CD1c-positive myeloid dendritic cell (primary cell): Measurements from ENCODE around the gene PRXL2B.
"Not testable (repeated sequence)": the region's sequence is repeated elsewhere in the genome, so short reads cannot be mapped to it uniquely, and the experiment has no call there.

Experiments used
- DNase-seq: peaks from one replicate; pipeline ENCODE4 v3.0.0-alpha.2; 2016; ENCODE audit errors: extremely low spot score

Gene PRXL2B

GRCh38 chr1:2586154-2587070 is at the start of gene PRXL2B:
PRXL2B (plus strand) TSS chr1:2586777; CDS start chr1:2586886, 109 bp downstream.
- DNase-seq, result peak; percentile 99

- DNase-seq, result no peak
Observed at GRCh38 chr1:2537784-2538115, 48.8 kb upstream of the PRXL2B start.

GRCh38 chr1:2538376-2538775 is 48.2 kb upstream of the PRXL2B start:
- no peak for DNase-seq

- DNase-seq, result no peak
Observed at GRCh38 chr1:2538872-2539271, 47.7 kb upstream of the PRXL2B start.

GRCh38 chr1:2539312-2539907 is 47.2 kb upstream of the PRXL2B start:
- no peak for DNase-seq

- no peak for DNase-seq
Observed at GRCh38 chr1:2540816-2541492, 45.6 kb upstream of the PRXL2B start.

- DNase-seq, result no peak
Observed at GRCh38 chr1:2541619-2542245, 44.8 kb upstream of the PRXL2B start.

- no peak for DNase-seq
Observed at GRCh38 chr1:2542246-2542915, 44.2 kb upstream of the PRXL2B start.

- no peak for DNase-seq
Observed at GRCh38 chr1:2543543-2544092, 43.0 kb upstream of the PRXL2B start.

GRCh38 chr1:2544093-2544874 is 42.3 kb upstream of the PRXL2B start:
- DNase-seq, result no peak

GRCh38 chr1:2544875-2545640 is 41.5 kb upstream of the PRXL2B start:
- no peak for DNase-seq

- peak; percentile 84 for DNase-seq
Observed at GRCh38 chr1:2545754-2546514, 40.6 kb upstream of the PRXL2B start.

- DNase-seq, result peak; percentile 93
Observed at GRCh38 chr1:2546515-2547209, 39.9 kb upstream of the PRXL2B start.

GRCh38 chr1:2547210-2548067 is 39.1 kb upstream of the PRXL2B start:
- peak; percentile 58 for DNase-seq

GRCh38 chr1:2548068-2548589 is 38.4 kb upstream of the PRXL2B start:
- DNase-seq, result peak; percentile 80

GRCh38 chr1:2549367-2550029 is 37.1 kb upstream of the PRXL2B start:
- DNase-seq, result not testable (repeated sequence)
